Ectodermal cell (in vitro differentiated cells): Measurements from ENCODE around the gene ZNRF3.
"Not testable (repeated sequence)": the region's sequence is repeated elsewhere in the genome, so short reads cannot be mapped to it uniquely, and the experiment has no call there.

Source experiments
- H3K27ac ChIP-seq: 2 replicates; pipeline ENCODE4 v1.7.0; 2013; ENCODE audit warnings: mild to moderate bottlenecking, low read depth, low read length; ENCODE audit not compliant: insufficient read depth, poor library complexity, severe bottlenecking
- H3K27me3 ChIP-seq: 2 replicates; pipeline ENCODE4 v1.7.0; 2013; ENCODE audit warnings: mild to moderate bottlenecking, low read length; ENCODE audit not compliant: insufficient read depth, control insufficient read depth, poor library complexity, severe bottlenecking
- H3K36me3 ChIP-seq: one replicate; pipeline ENCODE4 v1.7.0; 2013; ENCODE audit warnings: low read length; ENCODE audit not compliant: control insufficient read depth, insufficient read depth
- H3K4me1 ChIP-seq: one replicate; pipeline ENCODE4 v1.7.0; 2013; ENCODE audit warnings: low read length; ENCODE audit not compliant: control insufficient read depth, insufficient read depth
- H3K4me3 ChIP-seq: 2 replicates; pipeline ENCODE4 v1.7.0; 2013; ENCODE audit warnings: low read depth, low read length, control low read depth; ENCODE audit not compliant: insufficient read depth
- H3K9me3 ChIP-seq: 2 replicates; pipeline ENCODE4 v1.7.0; 2013; ENCODE audit warnings: mild to moderate bottlenecking, low read length, moderate library complexity; ENCODE audit not compliant: control insufficient read depth
- WGBS, 2 experiments: methylation state at CpG; one replicate each; pipeline ENCODE4 v1.1.7; 2013; ENCODE audit warnings: missing lambda C conversion rate in 2 of 2; 5-methylcytosine and 5-hydroxymethylcytosine counted together

Gene ZNRF3

DNA sequence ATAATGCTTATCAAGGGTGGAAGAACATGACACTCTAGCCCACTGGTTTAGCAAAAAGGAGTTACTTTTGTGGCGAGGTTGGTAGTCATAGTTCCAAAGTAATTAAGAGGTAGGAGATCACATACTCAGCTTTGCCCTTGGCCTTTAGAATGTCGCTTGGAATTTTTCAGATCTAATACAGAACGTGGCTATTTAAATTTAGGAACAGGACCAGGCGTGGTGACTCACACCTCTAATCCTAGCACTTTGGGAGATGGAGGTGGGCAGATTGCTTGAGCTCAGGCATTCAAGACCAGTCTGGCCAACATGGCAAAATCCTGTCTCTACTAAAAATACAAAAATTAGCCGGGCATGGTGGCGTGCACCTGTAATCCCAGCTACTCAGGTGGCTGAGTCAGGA lies 26.1 kb upstream of the ZNRF3 start:
- no peaks in the 10 kb centered on the region for H3K9me3 ChIP-seq
- no peaks in the 10 kb centered on the region for H3K27me3 ChIP-seq
- H3K27ac ChIP-seq, result no peak overlapping the region
- H3K36me3 ChIP-seq, result no peaks in the 10 kb centered on the region
- H3K4me3 ChIP-seq, result no peak overlapping the region
- 87 to 91% methylated on average over 6 of the region's 6 CpGs for WGBS, 2 experiments
- H3K4me1 ChIP-seq, result no peaks in the 10 kb centered on the region

DNA sequence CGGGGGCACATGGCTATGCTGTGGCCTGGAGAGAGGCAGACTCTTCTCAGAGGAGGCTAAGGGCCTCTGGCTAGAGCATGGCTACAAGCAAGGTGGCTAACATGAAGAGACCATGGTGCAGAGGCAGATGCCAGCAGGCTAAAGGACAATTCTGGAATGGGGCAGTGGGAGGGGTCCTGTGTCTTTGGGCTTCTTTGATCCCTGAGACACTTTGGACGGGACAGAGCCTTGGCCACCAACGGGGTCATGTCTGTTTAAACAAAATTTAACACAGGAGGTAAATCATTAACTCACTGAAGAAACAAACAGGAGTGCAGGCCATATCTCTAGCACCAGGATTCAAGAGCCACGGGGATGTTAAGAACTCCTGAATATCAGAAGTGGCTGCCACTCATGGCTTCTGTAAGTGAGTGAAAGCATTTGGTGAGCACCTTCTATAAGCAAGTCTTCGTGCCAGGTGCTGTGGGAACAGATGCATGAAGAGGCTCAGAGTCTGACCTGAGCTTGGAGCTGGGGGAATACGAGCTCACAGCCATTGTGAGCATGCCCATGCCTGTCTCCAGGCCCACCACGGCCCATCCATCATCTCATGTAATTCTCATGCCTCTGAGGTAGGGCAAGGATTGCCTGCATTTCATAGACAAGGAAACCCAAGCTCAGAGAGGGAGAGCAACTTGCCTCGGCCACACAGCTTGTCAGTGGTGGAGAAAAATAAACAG lies 18.3 kb upstream of the ZNRF3 start:
- Histone ChIP-seq H3K27me3 (no peaks in the 10 kb centered on the region), H3K4me1 (no peaks in the 10 kb centered on the region), H3K36me3 (no peaks in the 10 kb centered on the region), H3K27ac (no peak overlapping the region), H3K4me3 (no peak overlapping the region), H3K9me3 (no peaks in the 10 kb centered on the region)
- WGBS, 2 experiments, result 89 to 90% methylated on average over 8 of the region's 8 CpGs

DNA sequence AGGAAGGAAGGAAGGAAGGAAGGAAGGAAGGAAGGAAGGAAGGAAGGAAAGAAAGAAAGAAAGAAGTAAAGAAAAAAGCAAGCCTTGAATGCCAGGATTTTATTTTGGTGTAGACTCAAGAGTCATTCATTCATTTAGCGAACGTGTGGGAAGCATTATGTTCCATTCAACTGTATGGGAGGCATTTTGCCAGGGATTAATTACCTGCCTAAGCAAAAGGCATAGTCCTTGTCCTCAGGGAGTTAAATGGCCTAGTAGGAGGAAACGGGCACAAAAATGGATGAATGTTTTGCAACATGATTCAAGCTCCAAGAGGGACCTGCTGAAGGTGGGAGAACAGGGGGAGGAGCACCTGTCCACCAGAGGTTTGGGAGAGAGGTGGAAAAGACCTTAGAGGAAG lies 16.2 kb upstream of the ZNRF3 start:
- no peak overlapping the region for H3K4me3 ChIP-seq
- WGBS, 2 experiments, result 93 to 95% methylated on average over 3 of the region's 3 CpGs

GRCh38 chr22:28868389-28868788 lies 15.0 kb upstream of the ZNRF3 start:
- not testable (repeated sequence) for H3K36me3 ChIP-seq, H3K27ac ChIP-seq, H3K4me1 ChIP-seq, H3K4me3 ChIP-seq, H3K27me3 ChIP-seq, H3K9me3 ChIP-seq
- 85 to 88% methylated on average over 8 of the region's 8 CpGs for WGBS, 2 experiments

More for the DNA sequence above, 16.2 kb upstream of the ZNRF3 start:
- Histone ChIP-seq H3K9me3 (no peaks in the 10 kb centered on the region), H3K27me3 (no peaks in the 10 kb centered on the region), H3K4me1 (no peaks in the 10 kb centered on the region), H3K27ac (no peak overlapping the region), H3K36me3 (no peaks in the 10 kb centered on the region)

- Histone ChIP-seq H3K27me3 (no peaks in the 10 kb centered on the region), H3K36me3 (no peaks in the 10 kb centered on the region), H3K4me1 (no peaks in the 10 kb centered on the region), H3K27ac (no peak overlapping the region), H3K9me3 (no peaks in the 10 kb centered on the region), H3K4me3 (no peak overlapping the region)
- 94 to 95% methylated on average over 2 of the region's 2 CpGs for WGBS, 2 experiments
These were observed 13.6 kb upstream of the ZNRF3 start for GRCh38 chr22:28869736-28870135.

DNA sequence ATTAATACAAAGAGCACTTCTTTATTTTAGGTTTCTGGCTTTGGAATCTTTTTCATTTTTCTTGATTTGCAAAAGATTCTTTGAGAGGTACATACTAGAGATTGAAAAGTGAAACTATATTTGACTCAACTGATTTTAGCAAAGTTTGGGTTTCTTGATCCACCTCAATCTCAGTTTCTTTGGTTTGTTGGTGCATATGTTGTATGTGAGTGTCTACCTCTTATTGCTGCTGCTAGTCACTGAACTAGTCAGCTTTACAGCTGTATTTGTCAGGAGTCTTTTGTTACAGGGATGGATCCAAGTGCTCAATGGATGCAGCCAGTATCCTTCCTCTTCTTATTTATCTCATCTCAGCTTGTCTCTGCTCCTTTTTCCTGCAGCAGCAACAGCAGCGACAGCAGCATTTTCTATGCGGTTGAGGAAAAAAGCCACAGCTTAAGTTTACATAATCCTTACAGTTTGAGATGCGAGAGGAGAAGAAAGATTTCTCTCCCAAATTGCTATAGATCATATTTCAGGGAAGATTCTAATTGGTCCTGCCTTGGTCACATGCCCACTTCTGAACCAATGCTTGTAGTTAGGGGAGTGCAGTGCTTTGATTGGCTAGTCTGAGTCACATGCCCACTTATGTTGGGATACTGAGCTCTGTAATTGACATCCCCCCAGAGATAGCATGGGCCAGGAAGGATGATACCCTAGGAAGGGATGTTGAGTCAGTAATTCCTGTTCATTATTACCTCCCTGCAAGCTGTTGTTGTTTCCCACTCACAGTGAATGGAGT lies 10.0 kb upstream of the ZNRF3 start:
- Histone ChIP-seq H3K27ac (no peak overlapping the region), H3K9me3 (no peaks in the 10 kb centered on the region), H3K36me3 (no peaks in the 10 kb centered on the region), H3K27me3 (no peaks in the 10 kb centered on the region), H3K4me3 (no peak overlapping the region), H3K4me1 (no peaks in the 10 kb centered on the region)
- 89 to 95% methylated on average over 3 of the region's 3 CpGs for WGBS, 2 experiments

GRCh38 chr22:28874061-28874460 lies 9.3 kb upstream of the ZNRF3 start:
- Histone ChIP-seq H3K27me3 (no peaks in the 10 kb centered on the region), H3K36me3 (no peaks in the 10 kb centered on the region), H3K27ac (no peak overlapping the region), H3K4me1 (no peaks in the 10 kb centered on the region), H3K4me3 (no peak overlapping the region), H3K9me3 (no peaks in the 10 kb centered on the region)
- 90 to 94% methylated on average over 3 of the region's 3 CpGs for whole genome bisulfite sequencing, 2 experiments

GRCh38 chr22:28874811-28875320 lies 8.5 kb upstream of the ZNRF3 start:
- Histone ChIP-seq H3K27me3 (no peaks in the 10 kb centered on the region), H3K27ac (no peak overlapping the region), H3K4me3 (no peak overlapping the region), H3K36me3 (no peaks in the 10 kb centered on the region), H3K9me3 (no peaks in the 10 kb centered on the region), H3K4me1 (no peaks in the 10 kb centered on the region)
- WGBS, 2 experiments, result 97 to 100% methylated on average over 1 of the region's 2 CpGs

DNA sequence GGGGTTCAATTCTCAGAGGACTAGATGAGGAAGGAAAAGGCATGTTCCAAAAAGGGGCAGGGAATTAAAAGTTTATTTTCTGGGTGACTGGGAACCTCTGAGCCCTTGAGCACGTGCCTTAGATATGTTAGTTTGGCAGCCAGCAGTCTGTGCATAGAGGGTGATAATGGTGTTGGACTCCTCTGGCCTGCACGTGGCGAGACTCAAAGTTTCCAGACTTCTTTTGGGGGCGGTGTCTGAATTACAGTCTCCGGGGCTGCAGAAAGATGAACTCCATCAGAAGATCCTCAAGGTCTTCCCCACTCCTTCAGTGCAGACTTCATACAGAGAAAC lies 861 bp upstream of the ZNRF3 start:
- no peaks in the 10 kb centered on the region for H3K9me3 ChIP-seq
- no peaks in the 10 kb centered on the region for H3K27me3 ChIP-seq
- H3K4me3 ChIP-seq, result peak overlapping the region; percentile 55
- WGBS, 2 experiments, result 49 to 52% methylated on average over 5 of the region's 5 CpGs
- H3K36me3 ChIP-seq, result no peaks in the 10 kb centered on the region
- H3K4me1 ChIP-seq, result peaks cover 21% of the 10 kb centered on the region
- peak overlapping the region; percentile 70 for H3K27ac ChIP-seq

GRCh38 chr22:28883657-28883916 lies 215 bp downstream of the ZNRF3 start:
- Histone ChIP-seq H3K4me1 (peaks cover 23% of the 10 kb centered on the region), H3K27ac (no peak overlapping the region)

More at GRCh38 chr22:28883657-28883916, 215 bp downstream of the ZNRF3 start:
- WGBS, 2 experiments, result 0% methylated on average over 48 of the region's 48 CpGs
- H3K36me3 ChIP-seq, result no peaks in the 10 kb centered on the region
- H3K27me3 ChIP-seq, result no peaks in the 10 kb centered on the region
- H3K4me3 ChIP-seq, result peak overlapping the region; percentile 81
- no peaks in the 10 kb centered on the region for H3K9me3 ChIP-seq
